WI38 (cell line): ENCODE measurements around the gene SPTLC3.

Source experiments
- H3K4me3 ChIP-seq: 2 replicates; pipeline ENCODE4 v1.5.1; 2011; ENCODE audit warnings: low read depth, mild to moderate bottlenecking, control low read depth, low read length
- TF ChIP-seq, protein P1 (sequence below): IDR thresholded peaks from 2 replicates; pipeline ENCODE4 v1.5.1; 2012; ENCODE audit warnings: low read depth, mild to moderate bottlenecking, control low read depth, low read length

Gene SPTLC3

DNA sequence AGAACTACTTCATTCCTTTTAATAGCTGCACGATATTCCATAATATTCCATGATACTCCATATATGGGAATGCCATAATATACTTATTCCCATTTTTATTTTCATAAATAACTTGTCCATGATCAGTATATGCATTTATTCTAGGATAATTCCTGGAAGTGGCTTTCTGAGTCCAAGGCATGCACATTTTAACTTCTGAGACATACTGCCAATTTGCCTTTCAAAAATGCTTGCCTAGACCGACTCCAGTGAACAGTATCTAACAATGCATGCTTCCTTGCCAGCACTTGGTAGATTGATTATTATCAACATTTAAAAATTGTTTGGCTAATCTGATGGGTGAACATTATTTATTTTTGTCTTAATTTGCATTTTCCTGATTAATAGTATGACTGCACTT is 54.0 kb downstream of the SPTLC3 start:
- TF ChIP-seq, protein P1, sequence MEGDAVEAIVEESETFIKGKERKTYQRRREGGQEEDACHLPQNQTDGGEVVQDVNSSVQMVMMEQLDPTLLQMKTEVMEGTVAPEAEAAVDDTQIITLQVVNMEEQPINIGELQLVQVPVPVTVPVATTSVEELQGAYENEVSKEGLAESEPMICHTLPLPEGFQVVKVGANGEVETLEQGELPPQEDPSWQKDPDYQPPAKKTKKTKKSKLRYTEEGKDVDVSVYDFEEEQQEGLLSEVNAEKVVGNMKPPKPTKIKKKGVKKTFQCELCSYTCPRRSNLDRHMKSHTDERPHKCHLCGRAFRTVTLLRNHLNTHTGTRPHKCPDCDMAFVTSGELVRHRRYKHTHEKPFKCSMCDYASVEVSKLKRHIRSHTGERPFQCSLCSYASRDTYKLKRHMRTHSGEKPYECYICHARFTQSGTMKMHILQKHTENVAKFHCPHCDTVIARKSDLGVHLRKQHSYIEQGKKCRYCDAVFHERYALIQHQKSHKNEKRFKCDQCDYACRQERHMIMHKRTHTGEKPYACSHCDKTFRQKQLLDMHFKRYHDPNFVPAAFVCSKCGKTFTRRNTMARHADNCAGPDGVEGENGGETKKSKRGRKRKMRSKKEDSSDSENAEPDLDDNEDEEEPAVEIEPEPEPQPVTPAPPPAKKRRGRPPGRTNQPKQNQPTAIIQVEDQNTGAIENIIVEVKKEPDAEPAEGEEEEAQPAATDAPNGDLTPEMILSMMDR: no peak
- no peak overlapping the region for H3K4me3 ChIP-seq

DNA sequence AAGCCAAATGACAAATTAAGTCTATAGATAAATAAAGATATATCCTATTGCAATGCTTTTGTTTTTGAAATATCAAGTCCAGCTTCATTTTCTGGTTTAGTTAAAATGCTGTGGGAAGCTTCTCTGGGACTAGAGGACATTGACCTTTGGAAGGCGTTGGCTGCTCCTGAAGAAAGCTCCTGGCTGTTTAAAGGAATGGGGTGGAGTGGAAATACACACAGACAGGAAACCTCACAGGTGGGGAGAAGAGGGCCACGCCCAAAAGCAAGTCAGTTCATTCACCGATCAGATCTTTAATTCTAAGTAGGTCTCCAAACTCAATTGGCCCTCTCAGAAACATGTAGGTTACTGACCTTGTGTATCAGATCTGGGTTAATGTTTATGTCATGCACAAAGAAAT is 59.6 kb downstream of the SPTLC3 start:
- no peak overlapping the region for H3K4me3 ChIP-seq
- TF ChIP-seq, protein P1: no peak

DNA sequence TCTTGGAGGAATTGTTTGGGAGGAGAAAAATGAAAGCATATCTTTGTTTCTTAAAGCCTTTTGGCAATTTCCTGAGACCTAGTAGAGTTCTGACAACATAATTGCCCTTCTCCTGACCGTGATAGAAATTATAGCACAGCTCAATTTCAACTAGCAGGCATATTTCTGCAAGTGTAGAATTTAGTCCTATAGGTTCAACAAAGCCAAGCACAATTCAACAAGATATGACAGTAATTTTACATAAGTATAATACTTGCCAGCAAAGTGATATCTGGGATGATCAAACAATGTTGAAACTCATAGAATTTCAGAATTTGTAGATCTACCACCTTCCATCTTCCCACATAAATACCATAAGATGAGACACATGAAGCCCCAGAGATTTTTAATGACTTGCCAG is 73.1 kb downstream of the SPTLC3 start:
- H3K4me3 ChIP-seq: no peak overlapping the region
- TF ChIP-seq, protein P1: no peak

GRCh38 chr20:13082378-13082777 is 73.6 kb downstream of the SPTLC3 start:
- no peak overlapping the region for H3K4me3 ChIP-seq
- TF ChIP-seq, protein P1: no peak

DNA sequence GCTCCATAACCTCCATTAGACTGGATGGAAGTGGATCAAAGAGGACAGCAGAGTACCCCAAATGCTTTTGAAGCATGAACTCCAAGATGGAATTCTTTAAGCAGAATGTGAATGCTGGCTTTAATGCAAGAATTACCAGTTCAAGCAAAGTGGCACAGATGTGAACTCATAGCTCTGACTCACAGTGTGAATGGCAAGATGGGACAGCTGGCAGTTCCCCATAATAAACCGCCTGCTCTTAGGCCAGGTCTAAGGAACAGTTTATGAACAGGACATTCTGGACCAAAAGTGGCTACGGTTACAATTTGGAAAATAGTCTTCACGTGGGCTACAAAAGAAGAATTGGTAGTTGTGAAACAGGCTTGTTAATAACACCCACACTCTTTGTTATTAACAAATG is 76.5 kb downstream of the SPTLC3 start:
- TF ChIP-seq, protein P1: no peak
- no peak overlapping the region for H3K4me3 ChIP-seq

DNA sequence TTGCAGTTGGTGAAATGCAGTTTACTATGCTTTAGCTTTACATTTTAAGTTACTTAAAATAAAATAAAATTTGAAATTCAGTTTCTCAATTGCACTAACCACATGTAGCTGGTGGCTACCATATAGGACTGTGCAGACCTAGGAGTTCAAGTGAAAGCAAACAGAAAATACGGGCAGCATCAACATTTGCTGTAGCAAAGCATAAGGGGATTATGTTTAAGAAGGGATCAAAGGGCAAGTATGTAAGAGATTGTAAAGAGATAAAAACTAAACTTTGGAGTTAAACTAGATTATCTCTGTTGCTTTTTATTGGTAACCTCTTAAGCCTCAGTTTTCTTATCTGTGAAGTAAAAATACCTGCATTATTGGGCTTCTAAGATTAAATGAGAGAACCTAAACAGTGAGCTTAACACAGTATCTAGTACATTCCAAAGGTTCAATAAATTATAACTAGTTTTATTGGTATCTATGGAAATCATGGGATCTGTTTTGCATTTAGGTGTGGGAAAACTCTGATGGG is 81.2 kb downstream of the SPTLC3 start:
- TF ChIP-seq, protein P1: no peak

GRCh38 chr20:13092111-13092510 is 83.3 kb downstream of the SPTLC3 start:
- TF ChIP-seq, protein P1: no peak
- no peak overlapping the region for H3K4me3 ChIP-seq

More for the DNA sequence above, 81.2 kb downstream of the SPTLC3 start:
- H3K4me3 ChIP-seq: no peak overlapping the region
